RWPE1 (cell line): ENCODE data around the gene ANKRD63.

Source experiments
- CTCF ChIA-PET: fragments of 350-600 bp; sonication (Branson Sonifier 250); formaldehyde crosslinking; extraction: SDS; loops from one replicate; lab custom pipeline; 2021; lab: Yijun Ruan, JAX
- POLR2A ChIA-PET: fragments of 400-600 bp; formaldehyde crosslinking; extraction: SDS; loops from one replicate; lab custom pipeline; 2020; ENCODE audit warnings: antibody characterized with exemption; ENCODE audit not compliant: low non-redundant PET; lab: Yijun Ruan, JAX
- DNase-seq: peaks from one replicate; pipeline ENCODE4 v3.0.0; 2012; ENCODE audit warnings: low spot score
- H3K27ac ChIP-seq: fragments of 450-650 bp; 2 replicates; pipeline ENCODE4 v1.5.1; 2017
- CTCF ChIP-seq: fragments of 450-650 bp; conservative IDR thresholded peaks from 2 replicates; pipeline ENCODE4 v1.5.1; 2017; ENCODE audit warnings: low read depth, mild to moderate bottlenecking

Gene ANKRD63

DNA sequence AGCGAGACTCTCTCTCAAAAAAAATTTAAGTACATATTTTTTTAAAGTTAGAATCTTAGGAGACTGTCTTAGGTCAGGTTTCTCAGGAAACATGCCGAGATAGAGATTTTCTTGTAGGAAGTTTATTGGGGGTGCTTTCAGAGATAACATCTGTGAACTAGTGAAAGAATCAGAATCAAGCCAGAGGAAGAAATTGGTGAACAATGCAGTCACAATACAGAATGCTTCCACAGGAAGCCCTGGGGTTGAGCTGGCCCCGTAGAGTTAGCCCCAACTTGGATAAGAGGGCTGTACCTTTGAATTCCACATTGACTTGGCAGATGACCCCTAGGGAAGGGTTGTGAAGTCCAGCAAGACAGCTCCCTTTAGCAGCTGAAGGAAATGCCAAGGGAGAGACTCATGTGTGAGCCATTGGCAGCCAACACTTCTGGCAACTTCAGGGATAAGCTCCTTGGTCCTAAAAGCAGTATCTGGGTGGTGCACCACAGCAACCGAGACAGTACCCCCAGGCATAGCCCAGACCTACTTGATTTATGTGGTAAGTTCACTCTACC lies 31.9 kb upstream of the ANKRD63 start:
- POLR2A ChIA-PET = no interaction called here
- CTCF ChIA-PET = interaction anchor here (0.7 kb wide), 2 partner anchors 24 to 36 kb away, joined by 3 read pairs; no protein-coding TSS in a partner anchor
- peak overlapping the region; percentile 76 for H3K27ac ChIP-seq
- peak; percentile 69 for DNase-seq
- no peak for TF ChIP-seq CTCF

DNA sequence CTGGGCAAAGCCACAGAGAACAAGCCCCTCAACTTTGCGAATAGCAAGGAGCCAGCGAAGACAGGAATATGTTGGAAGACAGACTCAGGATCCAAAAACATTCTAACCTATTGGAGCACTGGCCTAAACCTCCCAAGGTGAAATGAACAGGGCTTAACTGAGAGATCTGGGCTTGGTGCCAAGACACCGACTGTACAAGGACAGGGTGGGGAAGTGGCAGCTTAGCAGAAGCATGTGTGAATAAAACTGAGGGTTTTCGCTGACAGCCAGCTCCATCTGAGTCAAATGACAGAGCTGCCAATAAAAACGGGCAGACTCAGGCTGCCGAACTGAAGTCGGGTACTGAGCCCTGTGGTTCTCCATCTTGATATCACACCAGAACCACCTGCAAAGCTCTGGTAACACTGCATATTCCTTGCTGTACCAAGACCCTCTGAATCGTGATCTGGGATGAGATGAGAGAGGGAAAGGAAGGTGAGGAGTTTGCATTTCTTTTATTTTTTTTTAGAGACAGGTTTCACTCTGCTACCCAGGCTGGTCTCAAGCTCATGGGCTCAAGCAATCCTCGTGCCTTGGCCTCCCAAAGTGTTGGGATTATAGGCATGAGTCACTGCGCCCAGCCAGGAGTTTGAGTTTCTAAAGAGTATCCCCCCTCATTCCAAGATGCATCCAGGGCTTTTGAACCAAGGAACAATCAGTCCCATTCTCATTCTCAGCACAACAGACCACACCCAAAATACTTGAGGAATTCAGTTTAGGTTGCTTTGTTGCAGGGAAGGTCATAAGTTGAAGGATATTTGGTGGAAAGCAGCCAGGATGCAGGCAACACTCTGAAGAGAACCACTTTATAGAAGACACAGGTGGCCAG lies 30.9 kb upstream of the ANKRD63 start:
- H3K27ac ChIP-seq = peak overlapping the region; percentile 76
- POLR2A ChIA-PET = no interaction called here
- TF ChIP-seq CTCF = no peak
- CTCF ChIA-PET = interaction anchor here (0.9 to 1.8 kb wide), 6 partner anchors 8 to 97 kb away, joined by 3 to 7 read pairs (median 3); no protein-coding TSS in a partner anchor
- DNase-seq = peak; percentile 78

GRCh38 chr15:40312370-40313158 lies 29.7 kb upstream of the ANKRD63 start:
- DNase-seq = no peak
- no peak for TF ChIP-seq CTCF
- peak overlapping the region; percentile 76; the same call in 1 of the 2 replicates for H3K27ac ChIP-seq
- CTCF ChIA-PET = interaction anchor here (1.4 to 1.8 kb wide), 2 partner anchors 13 to 34 kb away, joined by 3 to 7 read pairs; no protein-coding TSS in a partner anchor
- POLR2A ChIA-PET = no interaction called here

DNA sequence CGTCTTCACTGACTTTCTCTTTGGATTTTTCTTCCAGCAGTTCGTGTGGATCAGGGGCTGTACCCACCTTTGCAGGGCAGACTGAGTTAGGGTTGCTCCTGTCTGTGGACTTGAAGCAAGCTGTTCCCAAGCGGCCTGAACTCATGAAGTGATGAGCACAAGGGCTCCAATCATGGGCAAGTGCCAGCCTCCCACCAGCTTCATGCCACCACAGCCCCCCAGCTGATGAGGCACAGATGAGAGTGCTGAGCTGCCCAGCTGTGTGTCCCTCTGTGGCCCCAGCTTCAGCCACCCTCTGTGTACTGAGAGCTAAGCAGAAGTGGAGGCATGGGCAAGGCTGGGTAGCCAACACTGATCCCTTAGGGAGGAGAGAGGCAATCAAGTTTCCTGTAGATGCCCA lies 28.1 kb upstream of the ANKRD63 start:
- no peak for DNase-seq
- no peak for TF ChIP-seq CTCF
- ChIA-PET CTCF (interaction anchor here (0.6 to 1.7 kb wide), 5 partner anchors 22 to 245 kb away, joined by 3 to 5 read pairs (median 3); no protein-coding TSS in a partner anchor), POLR2A (no interaction called here)
- no peak overlapping the region for H3K27ac ChIP-seq

DNA sequence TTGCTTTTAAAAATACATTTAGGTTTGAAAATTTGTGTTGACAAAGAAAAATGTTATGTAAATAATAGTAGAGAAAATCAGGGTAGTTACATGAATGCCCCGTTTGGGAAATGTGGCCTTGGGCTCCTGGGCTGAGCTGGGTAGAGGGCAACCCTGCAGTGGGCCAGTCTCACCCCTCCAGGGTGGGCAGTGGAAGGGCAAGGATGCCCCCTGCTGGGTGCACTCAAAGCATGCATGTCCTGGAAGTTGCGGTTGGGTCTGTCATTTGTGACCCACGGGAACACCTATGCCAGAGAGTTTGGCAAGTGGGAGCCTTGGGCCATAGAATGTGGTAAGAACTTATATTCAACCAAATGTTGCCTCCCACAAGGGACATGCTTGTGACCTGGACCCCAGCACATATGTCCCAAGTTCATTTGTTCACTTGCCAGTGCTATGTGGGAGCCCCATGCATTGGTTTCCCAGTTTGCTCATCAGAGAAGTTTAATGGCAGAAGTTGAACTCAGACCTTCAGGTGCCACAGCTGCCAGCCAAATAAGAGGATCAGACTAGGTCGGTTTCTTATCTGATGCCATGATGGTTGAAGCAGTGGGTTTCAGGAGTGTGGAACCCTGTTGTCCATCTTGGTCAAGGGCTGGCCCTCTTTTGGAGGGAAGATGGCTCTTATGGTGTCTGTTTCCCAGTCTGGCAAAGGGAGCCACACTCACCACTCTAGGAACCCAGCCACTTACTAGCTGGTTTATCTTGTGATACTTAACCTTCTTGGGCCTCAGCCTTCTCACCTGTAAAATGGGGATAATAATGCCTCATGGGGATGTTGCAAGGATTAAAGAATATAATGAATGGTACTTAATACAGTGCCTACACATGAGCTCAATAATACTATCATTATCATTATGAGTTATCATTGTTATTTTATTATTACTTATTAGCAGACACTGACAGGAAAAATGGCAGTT lies 27.4 kb upstream of the ANKRD63 start:
- DNase-seq = no peak
- CTCF ChIA-PET = interaction anchor here (0.6 to 1.9 kb wide), 12 partner anchors 9 to 244 kb away, joined by 3 to 6 read pairs (median 3); no protein-coding TSS in a partner anchor
- peak; percentile 50 for TF ChIP-seq CTCF
- H3K27ac ChIP-seq = no peak overlapping the region
- POLR2A ChIA-PET = no interaction called here
